GM21390 (cell line): ENCODE results near the gene SS18L1.

ENCODE experiments used
- ATAC-seq: cut with Tn5 transposase; IDR thresholded peaks from one replicate; pipeline ENCODE4 v1.9.1; 2021; ENCODE audit not compliant: unreplicated experiment

SS18L1 gene

GRCh38 chr20:62151835-62152364, 8.3 kb downstream of the SS18L1 start:
- no peak for ATAC-seq

GRCh38 chr20:62155428-62156253, 12.1 kb downstream of the SS18L1 start:
- no peak for ATAC-seq

- no peak for ATAC-seq
Measured at GRCh38 chr20:62156254-62156556, 12.6 kb downstream of the SS18L1 start.

GRCh38 chr20:62156592-62157386, 13.2 kb downstream of the SS18L1 start:
- ATAC-seq: no peak

GRCh38 chr20:62157387-62158087, 14.0 kb downstream of the SS18L1 start:
- no peak for ATAC-seq

- no peak for ATAC-seq
Measured at GRCh38 chr20:62158088-62158400, 14.5 kb downstream of the SS18L1 start.

- ATAC-seq: no peak
Measured at GRCh38 chr20:62158541-62158940, 15.0 kb downstream of the SS18L1 start.

GRCh38 chr20:62159052-62159451, 15.5 kb downstream of the SS18L1 start:
- no peak for ATAC-seq

- ATAC-seq: no peak
Measured at GRCh38 chr20:62159839-62160238, 16.3 kb downstream of the SS18L1 start.

GRCh38 chr20:62160253-62160652, 16.7 kb downstream of the SS18L1 start:
- ATAC-seq: no peak

- ATAC-seq: no peak
Measured at GRCh38 chr20:62160876-62161275, 17.3 kb downstream of the SS18L1 start.

GRCh38 chr20:62161347-62161746, 17.8 kb downstream of the SS18L1 start:
- ATAC-seq: no peak

- no peak for ATAC-seq
Measured at GRCh38 chr20:62162765-62163484, 19.4 kb downstream of the SS18L1 start.

- ATAC-seq: no peak
Measured at GRCh38 chr20:62163485-62163865, 19.9 kb downstream of the SS18L1 start.

GRCh38 chr20:62163986-62164762, 20.6 kb downstream of the SS18L1 start:
- no peak for ATAC-seq

- no peak for ATAC-seq
Measured at GRCh38 chr20:62164879-62165761, 21.6 kb downstream of the SS18L1 start.

- no peak for ATAC-seq
Measured at GRCh38 chr20:62165762-62166399, 22.3 kb downstream of the SS18L1 start.

- no peak for ATAC-seq
Measured at GRCh38 chr20:62167474-62167873, 23.9 kb downstream of the SS18L1 start.

GRCh38 chr20:62168061-62168460, 24.5 kb downstream of the SS18L1 start:
- ATAC-seq: no peak
